Skin epidermis (tissue), 12 donors: ENCODE measurements around the gene SERINC3.
A peak's percentile ranks its signal among the peaks of the same experiment; 100 is the strongest.
"Not testable (repeated sequence)": the region's sequence is repeated elsewhere in the genome, so short reads cannot be mapped to it uniquely, and the experiment has no call there.

Source experiments
- H3K27ac ChIP-seq, 21 experiments: fragments of 200-600 bp; sonication (generic) in 11 of 21; one replicate each; pipeline ENCODE4 v1.5.0; 2020; ENCODE audit warnings: mild to moderate bottlenecking in 3 of 21, inconsistent platforms in 2 of 21, moderate library complexity in 2 of 21
- H3K4me3 ChIP-seq, 7 experiments: fragments of 200-600 bp; sonication (generic) in 2 of 7; one replicate each; pipeline ENCODE4 v1.5.0; 2020; ENCODE audit warnings: inconsistent platforms in 2 of 7, mild to moderate bottlenecking in 2 of 7, moderate library complexity in 1 of 7

SERINC3 gene

GRCh38 chr20:44475372-44475693 is 46.5 kb downstream of the SERINC3 start:
- H3K27ac ChIP-seq = peak overlapping the region; percentile 65 to 99 (median 94)

GRCh38 chr20:44472283-44472682 is 49.6 kb downstream of the SERINC3 start:
- not testable (repeated sequence) for H3K4me3 ChIP-seq, H3K27ac ChIP-seq

More at GRCh38 chr20:44475372-44475693, 46.5 kb downstream of the SERINC3 start:
- H3K4me3 ChIP-seq = peak overlapping the region; percentile 53 to 90 (median 64)

- H3K27ac ChIP-seq = no peak overlapping the region
- H3K4me3 ChIP-seq = no peak overlapping the region
These were observed 50.4 kb downstream of the SERINC3 start for GRCh38 chr20:44471481-44471882.

- no peak overlapping the region for H3K4me3 ChIP-seq
- H3K27ac ChIP-seq = no peak overlapping the region
These were observed 51.5 kb downstream of the SERINC3 start for GRCh38 chr20:44470327-44470726.

- peak overlapping the region in 1 of 21 experiments; percentile 11 for H3K27ac ChIP-seq
These were observed 53.7 kb downstream of the SERINC3 start for GRCh38 chr20:44468044-44468782.

GRCh38 chr20:44467289-44467883 is 54.5 kb downstream of the SERINC3 start:
- H3K4me3 ChIP-seq = no peak overlapping the region
- H3K27ac ChIP-seq = no peak overlapping the region

More at GRCh38 chr20:44468044-44468782, 53.7 kb downstream of the SERINC3 start:
- H3K4me3 ChIP-seq = no peak overlapping the region

GRCh38 chr20:44465001-44465560 is 56.8 kb downstream of the SERINC3 start:
- no peak overlapping the region for H3K4me3 ChIP-seq
- H3K27ac ChIP-seq = no peak overlapping the region

GRCh38 chr20:44464514-44464913 is 57.4 kb downstream of the SERINC3 start:
- no peak overlapping the region for H3K4me3 ChIP-seq
- no peak overlapping the region for H3K27ac ChIP-seq

GRCh38 chr20:44463466-44463865 is 58.4 kb downstream of the SERINC3 start:
- H3K27ac ChIP-seq = no peak overlapping the region
- no peak overlapping the region for H3K4me3 ChIP-seq

GRCh38 chr20:44461803-44462174 is 60.1 kb downstream of the SERINC3 start:
- no peak overlapping the region for H3K4me3 ChIP-seq
- H3K27ac ChIP-seq = no peak overlapping the region

GRCh38 chr20:44461142-44461802 is 60.6 kb downstream of the SERINC3 start:
- no peak overlapping the region for H3K4me3 ChIP-seq

GRCh38 chr20:44460795-44461141 is 61.1 kb downstream of the SERINC3 start:
- H3K27ac ChIP-seq = no peak overlapping the region

More at GRCh38 chr20:44461142-44461802, 60.6 kb downstream of the SERINC3 start:
- no peak overlapping the region for H3K27ac ChIP-seq

GRCh38 chr20:44459271-44459670 is 62.6 kb downstream of the SERINC3 start:
- H3K27ac ChIP-seq = no peak overlapping the region
- no peak overlapping the region for H3K4me3 ChIP-seq

More at GRCh38 chr20:44460795-44461141, 61.1 kb downstream of the SERINC3 start:
- H3K4me3 ChIP-seq = no peak overlapping the region

GRCh38 chr20:44457016-44457415 is 64.9 kb downstream of the SERINC3 start:
- Histone ChIP-seq H3K4me3 (no peak overlapping the region), H3K27ac (no peak overlapping the region)

- H3K27ac ChIP-seq = no peak overlapping the region
These were observed 65.3 kb downstream of the SERINC3 start for GRCh38 chr20:44456611-44457010.

GRCh38 chr20:44455126-44455525 is 66.7 kb downstream of the SERINC3 start:
- Histone ChIP-seq H3K27ac (no peak overlapping the region), H3K4me3 (no peak overlapping the region)

More at GRCh38 chr20:44456611-44457010, 65.3 kb downstream of the SERINC3 start:
- no peak overlapping the region for H3K4me3 ChIP-seq

- Histone ChIP-seq H3K27ac (no peak overlapping the region), H3K4me3 (no peak overlapping the region)
These were observed 67.4 kb downstream of the SERINC3 start for GRCh38 chr20:44454306-44454963.

- H3K4me3 ChIP-seq = no peak overlapping the region
These were observed 70.9 kb downstream of the SERINC3 start for GRCh38 chr20:44450903-44451450.

GRCh38 chr20:44450281-44450889 is 71.5 kb downstream of the SERINC3 start:
- Histone ChIP-seq H3K27ac (no peak overlapping the region), H3K4me3 (no peak overlapping the region)

More at GRCh38 chr20:44450903-44451450, 70.9 kb downstream of the SERINC3 start:
- H3K27ac ChIP-seq = no peak overlapping the region
